NCI-H2196 treated with DMSO at 0.1 percent for 48 hours (cell line): ENCODE data around the gene STMN3.
"Not testable (repeated sequence)": the region's sequence is repeated elsewhere in the genome, so short reads cannot be mapped to it uniquely, and the experiment has no call there.

Experiments used
- DNase-seq: peaks from one replicate; lab custom pipeline; 2025; ENCODE audit not compliant: unreplicated experiment; lab: John Stamatoyannopoulos, UW

STMN3 gene

DNA sequence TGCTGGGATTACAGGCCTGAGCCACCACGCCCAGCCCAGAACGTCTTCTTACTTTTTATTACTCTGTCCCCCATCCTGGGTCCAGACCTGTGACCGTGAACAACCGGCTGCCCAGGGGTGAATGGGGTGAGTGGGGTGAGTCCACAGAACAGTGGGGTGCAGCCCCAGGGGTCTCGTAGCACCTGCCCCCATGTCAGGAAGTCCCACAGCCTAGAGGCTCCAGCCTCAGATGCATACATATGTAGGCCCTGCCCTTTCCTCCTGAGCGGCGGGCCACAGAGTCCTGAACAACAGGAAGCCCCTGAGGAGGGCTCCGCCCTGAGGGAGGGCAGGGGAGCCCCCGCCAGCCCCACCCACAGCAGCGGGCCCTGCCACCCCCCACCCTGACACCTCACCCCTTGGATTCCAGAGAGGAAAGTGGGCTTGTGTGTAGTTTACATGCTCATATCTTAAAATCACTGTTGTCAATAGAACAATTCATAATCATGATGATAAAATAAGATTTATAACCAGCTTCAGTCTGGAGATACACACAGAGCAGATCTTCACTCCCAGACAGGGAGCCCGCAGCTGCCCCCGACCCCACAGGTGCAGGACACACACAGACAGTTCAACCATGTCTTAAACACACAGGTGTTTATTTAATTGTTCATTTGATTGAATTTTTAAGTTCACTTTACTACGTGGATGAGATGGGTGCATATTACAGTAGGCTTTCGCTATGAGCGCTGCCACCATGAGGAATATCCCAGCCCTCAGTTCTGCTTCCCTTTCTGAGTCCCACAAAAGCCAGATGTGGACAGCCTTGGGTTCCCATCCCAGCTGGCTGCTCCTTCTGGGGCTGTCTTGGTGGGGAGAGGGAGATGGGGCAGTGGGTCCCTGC lies 13.9 kb downstream of the STMN3 start:
- no peak for DNase-seq

GRCh38 chr20:63636752-63637628 lies 16.2 kb downstream of the STMN3 start:
- no peak for DNase-seq

- no peak for DNase-seq
Measured at GRCh38 chr20:63635431-63636141, 17.6 kb downstream of the STMN3 start.

DNA sequence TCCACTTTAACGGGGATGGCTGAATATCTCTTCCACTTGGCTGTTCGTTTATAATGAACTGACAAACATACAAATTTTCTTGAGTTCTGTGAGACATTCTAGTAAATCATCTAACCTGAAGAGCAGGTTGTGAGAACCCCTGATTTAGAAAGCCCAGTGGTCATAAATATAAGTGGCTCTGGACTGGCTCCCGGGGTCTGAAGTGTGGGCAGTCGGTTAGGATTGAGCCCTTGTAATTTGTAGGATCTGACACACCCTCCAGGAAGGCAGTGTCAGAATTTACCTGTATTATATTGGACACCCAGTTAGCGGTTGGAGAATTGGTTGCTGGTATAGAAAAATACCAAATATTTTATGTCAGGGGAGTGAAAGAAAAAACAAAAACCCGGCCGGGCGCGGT lies 19.5 kb downstream of the STMN3 start:
- DNase-seq, result no peak

DNA sequence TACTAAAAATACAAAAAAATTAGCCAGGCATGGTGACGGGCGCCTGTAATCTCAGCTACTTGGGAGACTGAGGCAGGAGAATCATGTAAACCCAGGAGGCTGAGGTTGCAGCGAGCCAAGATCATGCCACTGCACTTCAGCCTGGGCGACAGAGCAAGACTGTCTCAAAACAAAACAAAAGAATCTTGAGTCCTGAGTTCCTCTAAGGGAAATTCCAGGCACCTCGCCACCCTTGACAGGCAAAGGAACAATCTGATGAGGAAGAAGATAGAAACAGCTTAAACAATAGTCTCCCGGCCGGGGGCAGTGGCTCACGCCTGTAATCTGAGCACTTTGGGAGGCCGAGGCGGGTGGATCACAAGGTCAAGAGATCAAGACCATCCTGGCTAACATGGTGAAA lies 21.8 kb downstream of the STMN3 start:
- not testable (repeated sequence) for DNase-seq

GRCh38 chr20:63630956-63631355 lies 22.3 kb downstream of the STMN3 start:
- not testable (repeated sequence) for DNase-seq

- peak; percentile 78 for DNase-seq
Measured at GRCh38 chr20:63628246-63628975, 24.8 kb downstream of the STMN3 start.

DNA sequence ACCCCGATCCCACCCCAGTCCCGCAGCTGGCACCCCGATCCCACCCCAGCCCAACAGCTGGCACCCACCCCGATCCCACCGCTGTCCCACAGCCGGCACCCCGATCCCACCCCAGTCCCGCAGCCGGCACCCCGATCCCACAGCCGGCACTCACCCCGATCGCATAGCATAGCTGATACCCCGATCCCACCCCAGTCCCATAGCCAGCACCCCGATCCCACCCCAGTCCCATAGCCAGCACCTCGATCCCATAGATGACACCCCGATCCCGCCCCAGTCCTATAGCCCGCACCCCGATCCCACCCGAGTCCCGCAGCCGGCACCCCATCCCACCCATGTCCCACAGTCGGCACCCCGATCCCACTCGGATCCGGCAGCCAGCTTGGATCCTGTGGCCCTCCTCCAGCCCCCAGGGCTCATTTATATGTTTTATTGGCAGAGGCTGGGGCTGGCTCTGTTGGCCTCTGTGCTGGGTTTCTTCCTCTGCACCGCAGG lies 25.4 kb downstream of the STMN3 start:
- no peak for DNase-seq

GRCh38 chr20:63627129-63627750 lies 26.0 kb downstream of the STMN3 start:
- peak; percentile 84 for DNase-seq

GRCh38 chr20:63626424-63627128 lies 26.6 kb downstream of the STMN3 start, which contains the start of gene GMEB2:
TSS of gene GMEB2 (minus strand) at chr20:63627101. CDS start at chr20:63619397, 7,704 bp downstream.
- DNase-seq, result peak; percentile 62

DNA sequence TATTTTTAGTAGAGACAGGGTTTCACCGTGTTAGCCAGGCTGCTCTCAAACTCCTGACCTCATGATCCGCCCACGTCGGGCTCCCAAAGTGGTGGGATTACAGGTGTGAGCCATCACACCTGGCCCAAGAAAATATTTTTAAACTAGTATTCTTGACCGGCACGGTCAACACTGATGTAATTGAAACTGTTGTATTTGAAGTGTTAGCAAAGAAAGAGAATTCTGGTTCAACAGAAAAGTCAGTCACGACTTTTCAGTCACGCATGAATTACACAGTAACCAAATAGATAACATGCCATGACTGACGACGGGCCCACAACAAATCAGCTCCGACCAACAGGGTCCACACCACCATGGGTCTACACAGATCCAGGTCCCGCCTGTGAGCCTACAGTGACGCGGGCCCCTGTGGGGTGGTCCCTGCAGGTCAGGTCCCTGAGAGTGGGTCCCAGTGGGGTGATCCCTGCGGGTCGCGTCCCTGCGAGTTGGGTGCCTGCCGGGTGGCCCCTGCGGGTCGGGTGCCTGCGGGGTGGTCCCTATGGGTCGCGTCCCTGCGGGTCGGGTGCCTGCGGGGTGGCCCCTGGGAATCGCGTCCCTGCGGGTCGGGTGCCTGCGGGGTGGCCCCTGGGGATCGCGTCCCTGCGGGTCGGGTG lies 27.3 kb downstream of the STMN3 start:
- no peak for DNase-seq

- no peak for DNase-seq
Measured at GRCh38 chr20:63624486-63624885, 28.7 kb downstream of the STMN3 start.

- DNase-seq, result no peak
Measured at GRCh38 chr20:63622732-63623131, 30.5 kb downstream of the STMN3 start.

DNA sequence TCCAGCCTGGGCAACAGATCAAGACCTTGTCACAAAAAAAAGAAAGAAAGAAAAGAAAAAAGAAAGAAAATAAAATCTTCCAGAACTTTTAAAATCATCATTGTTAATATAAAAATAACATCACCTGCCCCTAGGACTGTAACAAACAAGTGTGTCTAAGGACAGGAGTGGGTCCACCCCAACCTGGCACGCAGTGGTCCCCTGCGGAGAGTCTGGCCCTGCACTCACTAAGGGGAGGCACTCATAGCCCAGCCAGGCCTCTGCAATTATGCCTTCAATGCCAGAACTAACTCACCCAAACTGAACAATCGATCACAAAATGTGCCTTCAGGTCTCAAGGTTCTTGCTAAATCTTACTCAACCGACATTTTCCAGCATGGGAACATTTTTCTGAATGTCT lies 31.1 kb downstream of the STMN3 start:
- DNase-seq, result no peak

- no peak for DNase-seq
Measured at GRCh38 chr20:63620991-63621390, 32.2 kb downstream of the STMN3 start.

DNA sequence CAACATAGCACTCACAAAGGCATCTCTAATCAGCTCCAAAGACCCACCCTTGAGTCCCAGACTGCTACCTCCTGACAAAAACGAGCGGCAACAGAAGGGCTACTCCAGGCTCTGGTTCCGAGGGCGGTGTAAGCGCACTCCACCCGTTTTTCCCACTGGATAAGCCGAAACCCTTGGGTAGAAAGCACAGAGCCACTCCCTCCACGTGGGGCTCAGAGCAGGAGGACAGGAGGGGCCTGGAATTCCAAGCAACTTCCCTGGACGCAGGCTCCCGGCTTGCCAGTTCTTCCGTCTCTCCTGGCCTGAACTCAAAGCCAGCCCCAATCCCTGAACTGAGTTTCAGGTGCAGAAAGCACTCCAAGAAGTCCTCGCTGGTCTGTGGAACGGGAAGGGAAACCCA lies 33.7 kb downstream of the STMN3 start:
- DNase-seq, result no peak

GRCh38 chr20:63619086-63619485 lies 34.1 kb downstream of the STMN3 start:
- no peak for DNase-seq

GRCh38 chr20:63618291-63618980 lies 34.8 kb downstream of the STMN3 start:
- DNase-seq, result no peak
